H9 (cell line): ENCODE measurements around the gene SART1. TPM values are rescaled to one million over a fixed set of nuclear protein-coding genes. Genes with fewer than 3 reads are reported as not detected.

ENCODE experiments used
- DNase-seq: peaks from one replicate; pipeline ENCODE4 v3.0.0-alpha.2; 2017
- H2AFZ ChIP-seq: one replicate; pipeline ENCODE4 v1.6.1; 2013; ENCODE audit warnings: mild to moderate bottlenecking, low read length, control low read depth, moderate library complexity
- H2AK5ac ChIP-seq: 2 replicates; pipeline ENCODE4 v1.6.1; 2013; ENCODE audit warnings: low read length, control low read depth, mixed read lengths; ENCODE audit not compliant: insufficient read length
- H2BK120ac ChIP-seq: one replicate; pipeline ENCODE4 v1.6.1; 2013; ENCODE audit warnings: low read depth, mild to moderate bottlenecking, low read length, control low read depth, inconsistent platforms; ENCODE audit not compliant: poor library complexity, severe bottlenecking
- H2BK12ac ChIP-seq: 2 replicates; pipeline ENCODE4 v1.6.1; 2013; ENCODE audit warnings: low read length, control low read depth, mixed read lengths, low read depth; ENCODE audit not compliant: insufficient read length
- H2BK15ac ChIP-seq: 2 replicates; pipeline ENCODE4 v1.6.1; 2013; ENCODE audit warnings: low read depth, low read length, control low read depth
- H2BK20ac ChIP-seq: one replicate; pipeline ENCODE4 v1.6.1; 2013; ENCODE audit warnings: low read depth, mild to moderate bottlenecking, low read length, control low read depth, inconsistent platforms; ENCODE audit not compliant: poor library complexity, severe bottlenecking
- H2BK5ac ChIP-seq: 2 replicates; pipeline ENCODE4 v1.6.1; 2013; ENCODE audit warnings: low read length, control low read depth, mixed read lengths; ENCODE audit not compliant: insufficient read length
- H3K14ac ChIP-seq: 2 replicates; pipeline ENCODE4 v1.6.1; 2013; ENCODE audit warnings: low read length, control low read depth; ENCODE audit not compliant: insufficient read depth
- H3K18ac ChIP-seq: 2 replicates; pipeline ENCODE4 v1.6.1; 2013; ENCODE audit warnings: low read depth, mild to moderate bottlenecking, mixed read lengths, low read length, control low read depth; ENCODE audit not compliant: insufficient read length
- H3K23ac ChIP-seq: 2 replicates; pipeline ENCODE4 v1.6.1; 2013; ENCODE audit warnings: low read length, control low read depth, mixed read lengths, low read depth; ENCODE audit not compliant: insufficient read length
- H3K23me2 ChIP-seq: 2 replicates; pipeline ENCODE4 v1.6.1; 2013; ENCODE audit warnings: low read depth, mild to moderate bottlenecking, mixed read lengths, low read length, control low read depth; ENCODE audit not compliant: insufficient read length, poor library complexity, severe bottlenecking
- H3K27ac ChIP-seq: 2 replicates; pipeline ENCODE4 v1.5.1; 2013; ENCODE audit warnings: low read length, control low read depth, mixed read lengths, low read depth; ENCODE audit not compliant: insufficient read length
- H3K27me3 ChIP-seq: 2 replicates; pipeline ENCODE4 v1.6.1; 2013; ENCODE audit warnings: low read length, control low read depth, inconsistent platforms; ENCODE audit not compliant: insufficient read depth
- H3K4ac ChIP-seq: 2 replicates; pipeline ENCODE4 v1.6.1; 2013; ENCODE audit warnings: low read depth, mild to moderate bottlenecking, control low read depth, inconsistent platforms, low read length, moderate library complexity
- H3K4me1 ChIP-seq: 2 replicates; pipeline ENCODE4 v1.6.1; 2013; ENCODE audit warnings: low read length, control low read depth, inconsistent platforms; ENCODE audit not compliant: insufficient read depth
- H3K4me2 ChIP-seq: 2 replicates; pipeline ENCODE4 v1.6.1; 2013; ENCODE audit warnings: low read length, control low read depth, mixed read lengths; ENCODE audit not compliant: insufficient read length, insufficient read depth
- H3K56ac ChIP-seq: 2 replicates; pipeline ENCODE4 v1.6.1; 2013; ENCODE audit warnings: low read depth, mild to moderate bottlenecking, mixed read lengths, low read length, control low read depth; ENCODE audit not compliant: insufficient read length
- H3K79me1 ChIP-seq: 2 replicates; pipeline ENCODE4 v1.6.1; 2013; ENCODE audit warnings: low read depth, mild to moderate bottlenecking, moderate library complexity, low read length, control low read depth, inconsistent platforms; ENCODE audit not compliant: insufficient read depth, poor library complexity, severe bottlenecking
- H3K79me2 ChIP-seq: 2 replicates; pipeline ENCODE4 v1.6.1; 2013; ENCODE audit warnings: low read length, control low read depth, inconsistent platforms; ENCODE audit not compliant: insufficient read depth
- H3K9ac ChIP-seq: 2 replicates; pipeline ENCODE4 v1.6.1; 2013; ENCODE audit warnings: low read length, control low read depth, mixed read lengths; ENCODE audit not compliant: insufficient read length; ENCODE audit errors: extremely low read depth
- H3K9me3 ChIP-seq: one replicate; pipeline ENCODE4 v1.6.1; 2013; ENCODE audit warnings: low read depth, low read length, inconsistent platforms; ENCODE audit not compliant: control insufficient read depth
- H3T11ph ChIP-seq: one replicate; pipeline ENCODE4 v1.6.1; 2013; ENCODE audit warnings: mild to moderate bottlenecking, low read length, control low read depth, inconsistent platforms
- H4K20me1 ChIP-seq: one replicate; pipeline ENCODE4 v1.6.1; 2013; ENCODE audit not compliant: control insufficient read depth, insufficient read length, insufficient read depth
- H4K5ac ChIP-seq: 2 replicates; pipeline ENCODE4 v1.6.1; 2013; ENCODE audit warnings: low read depth, mild to moderate bottlenecking, mixed read lengths, low read length, control low read depth; ENCODE audit not compliant: insufficient read length
- H4K8ac ChIP-seq: replicated peaks from 2 replicates; pipeline ENCODE4 v1.6.1; 2013; ENCODE audit warnings: low read length, control low read depth, mixed read lengths, low read depth; ENCODE audit not compliant: insufficient read length
- H4K91ac ChIP-seq: 2 replicates; pipeline ENCODE4 v1.6.1; 2013; ENCODE audit warnings: low read depth, mild to moderate bottlenecking, moderate library complexity, mixed read lengths, low read length, control low read depth; ENCODE audit not compliant: insufficient read length
- H3K27ac Mint-ChIP-seq, 3 experiments: 2 replicates in 2 of 3; 3 replicates in 1 of 3; pipeline ENCODE4 v1.8.0; 2020 to 2021; ENCODE audit warnings: mixed read lengths in 3 of 3, mild to moderate bottlenecking in 1 of 3, moderate library complexity in 1 of 3
- H3K27me3 Mint-ChIP-seq: 2 replicates; pipeline ENCODE4 v1.8.0; 2021; ENCODE audit warnings: low read depth, mild to moderate bottlenecking, moderate library complexity, mixed read lengths
- H3K36me3 Mint-ChIP-seq, 3 experiments: 2 replicates in 2 of 3; 3 replicates in 1 of 3; pipeline ENCODE4 v1.8.0; 2020 to 2021; ENCODE audit warnings: low read depth in 3 of 3, mixed read lengths in 3 of 3; ENCODE audit not compliant: insufficient read depth in 1 of 3
- H3K4me1 Mint-ChIP-seq, 2 experiments: 2 replicates each; pipeline ENCODE4 v1.8.0; 2020; ENCODE audit warnings: mixed read lengths in 2 of 2
- H3K4me3 Mint-ChIP-seq, 2 experiments: 2 replicates in 1 of 2; 3 replicates in 1 of 2; pipeline ENCODE4 v1.8.0; 2020 to 2021; ENCODE audit warnings: mild to moderate bottlenecking in 2 of 2, mixed read lengths in 2 of 2, moderate library complexity in 1 of 2
- H3K9me3 Mint-ChIP-seq, 2 experiments: 2 replicates in 1 of 2; 3 replicates in 1 of 2; pipeline ENCODE4 v1.8.0; 2020; ENCODE audit warnings: mild to moderate bottlenecking in 2 of 2, mixed read lengths in 2 of 2, moderate library complexity in 1 of 2
- CTCF ChIP-seq: fragments of 200-600 bp; sonication (generic); conservative IDR thresholded peaks from 3 replicates; pipeline ENCODE4 v1.8.0; 2021; ENCODE audit warnings: antibody characterized with exemption, mild to moderate bottlenecking
- WGBS: extraction: QIAGEN DNeasy Blood & Tissue Kit; methylation state at CpG from one replicate; pipeline ENCODE4 v1.1.7; 2013; ENCODE audit warnings: missing lambda C conversion rate, low lambda C conversion rate, mixed read lengths; ENCODE audit not compliant: insufficient read length; ENCODE audit errors: extremely low coverage; 5-methylcytosine and 5-hydroxymethylcytosine counted together
- long read RNA-seq: library from polyadenylated mRNA; unstranded; transcript quantifications from one replicate; pipeline ENCODE4 v2.0.0, GENCODE V29; 2020
- total RNA-seq: library from RNA; stranded (reverse); gene quantifications from 2 replicates; pipeline ENCODE4 v1.2.1, GENCODE V29; 2021

The SART1 gene
- total RNA-seq, result 52.0 and 57.8 TPM in 2 replicates
- long read RNA-seq, partial matches to known transcripts, result 7 of 13 reads
- long read RNA-seq, other reads (novel, unspliced or antisense), result 2 of 13 reads

- Histone ChIP-seq H2BK120ac (no peak within 1 kb of the TSS), H3K79me1 (peaks cover 5% of the 10 kb centered on the region), H3K56ac (no peak within 1 kb of the TSS), H2BK5ac (no peak within 1 kb of the TSS), H3K4me2 (peak within 1 kb of the TSS; percentile 82), H2BK15ac (no peak within 1 kb of the TSS), H3K4ac (no peak within 1 kb of the TSS), H3K14ac (peak within 1 kb of the TSS; percentile 67), H3T11ph (no peak within 1 kb of the TSS), H3K9me3 (no peaks in the 10 kb centered on the region), H3K18ac (peak within 1 kb of the TSS; percentile 76), H3K27me3 (no peaks in the 10 kb centered on the region), H3K23ac (no peak within 1 kb of the TSS), H4K20me1 (no peaks in the 10 kb centered on the region), H3K79me2 (peaks cover 10% of the 10 kb centered on the region; the same call in 1 of the 2 replicates), H4K5ac (no peak within 1 kb of the TSS), H2AFZ (no peak within 1 kb of the TSS), H3K23me2 (peaks cover 3% of the 10 kb centered on the region), H4K91ac (no peak within 1 kb of the TSS), H4K8ac (no peak within 1 kb of the TSS), H3K9ac (peak within 1 kb of the TSS; percentile 78), H2AK5ac (no peak within 1 kb of the TSS), H3K4me1 (peaks cover 3% of the 10 kb centered on the region; the same call in 1 of the 2 replicates), H2BK20ac (no peak within 1 kb of the TSS), H3K27ac (no peak within 1 kb of the TSS), H2BK12ac (no peak within 1 kb of the TSS)
- Mint-ChIP-seq H3K27me3 (no peaks in the 10 kb centered on the region; the same call in 1 of the 2 replicates), H3K4me1 (peaks cover 11 to 16% of the 10 kb centered on the region in 2 experiments), H3K27ac (peak within 1 kb of the TSS; percentile 97 to 99 (median 97)), H3K9me3 (no peaks in the 10 kb centered on the region; a peak in 1 of 5 replicates), H3K4me3 (peak within 1 kb of the TSS; percentile 93 to 94), H3K36me3 (peaks cover 19 to 38% (median 30%) of the 10 kb centered on the region in 3 experiments)
- WGBS, result no CpG with 5 or more reads among the region's 97 CpGs
- TF ChIP-seq CTCF, result no peak
- peak; percentile 98 for DNase-seq
Measured at GRCh38 chr11:65961267-65962140, at the start of gene SART1. SART1 (plus strand) TSS chr11:65961734; CDS start chr11:65961781, 47 bp downstream.
